GM18858 (cell line): ENCODE measurements around the gene CCNQ.

Experiments
- ATAC-seq: cut with Tn5 transposase; IDR thresholded peaks from one replicate; pipeline ENCODE4 v1.9.1; 2021; ENCODE audit not compliant: unreplicated experiment

The CCNQ gene

DNA sequence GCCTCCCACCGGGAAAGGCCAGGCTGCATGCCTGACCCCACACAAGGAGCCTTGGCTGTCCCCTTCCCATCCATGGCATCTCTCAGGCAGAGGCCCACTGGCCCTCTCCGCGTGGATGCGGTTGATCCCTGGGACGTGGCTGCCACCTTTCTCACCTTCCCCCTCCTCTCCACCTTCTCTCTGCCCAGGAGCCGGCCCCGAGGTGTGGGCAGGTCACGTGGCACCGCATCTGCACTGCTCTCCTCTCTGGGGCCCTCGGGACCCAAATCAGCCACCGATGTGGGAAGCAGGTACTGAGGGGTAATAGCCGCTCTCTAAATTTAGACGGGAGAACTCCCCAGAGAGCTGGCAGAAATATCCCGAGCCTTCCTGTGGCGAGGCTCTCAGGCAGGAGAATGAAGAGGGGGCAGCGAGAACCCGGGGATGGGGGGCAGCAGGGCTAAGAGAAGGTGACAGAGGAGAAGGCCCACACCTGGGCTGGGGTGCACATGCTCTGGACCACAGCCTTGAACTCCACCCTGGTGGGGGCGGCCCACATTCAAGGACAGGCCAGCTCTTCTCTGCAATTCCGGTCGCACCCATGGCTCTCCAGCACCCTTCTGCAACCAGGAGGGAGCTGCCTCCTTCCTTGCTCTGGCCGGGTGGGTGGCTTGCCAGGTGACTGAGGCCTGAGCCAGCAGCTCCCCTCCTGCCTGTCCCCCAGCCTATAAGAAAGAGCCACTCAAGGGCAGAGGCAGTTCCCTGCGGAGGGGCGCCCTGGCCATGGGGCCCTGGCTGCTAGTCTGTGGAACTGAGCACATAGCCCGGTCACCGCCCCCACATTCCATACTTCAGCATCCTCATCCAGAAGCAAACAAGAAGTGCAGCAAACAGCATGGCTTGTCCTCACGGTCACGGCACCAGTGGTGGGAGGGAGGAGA is 38.4 kb upstream of the CCNQ start:
- ATAC-seq, result no peak

DNA sequence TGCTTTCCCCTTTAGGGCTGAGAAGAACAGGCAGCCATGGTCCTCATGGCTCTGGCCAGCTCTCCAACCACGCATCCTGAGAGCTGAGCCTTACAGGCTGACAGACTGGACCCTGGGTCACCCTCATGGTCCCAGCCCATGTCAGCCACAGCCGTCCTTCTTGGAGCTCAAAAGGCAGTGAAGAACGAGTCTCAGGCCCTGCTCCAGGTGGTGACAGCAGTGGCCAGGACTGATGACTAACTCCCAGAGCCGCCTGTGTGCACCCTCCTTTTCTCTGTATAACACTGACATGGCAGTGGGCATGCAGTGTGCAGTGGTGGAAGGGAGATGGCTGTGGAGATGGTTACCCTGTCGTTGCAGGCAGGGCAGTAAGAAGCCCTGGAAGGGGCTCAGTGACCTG is 37.8 kb upstream of the CCNQ start:
- ATAC-seq, result no peak

DNA sequence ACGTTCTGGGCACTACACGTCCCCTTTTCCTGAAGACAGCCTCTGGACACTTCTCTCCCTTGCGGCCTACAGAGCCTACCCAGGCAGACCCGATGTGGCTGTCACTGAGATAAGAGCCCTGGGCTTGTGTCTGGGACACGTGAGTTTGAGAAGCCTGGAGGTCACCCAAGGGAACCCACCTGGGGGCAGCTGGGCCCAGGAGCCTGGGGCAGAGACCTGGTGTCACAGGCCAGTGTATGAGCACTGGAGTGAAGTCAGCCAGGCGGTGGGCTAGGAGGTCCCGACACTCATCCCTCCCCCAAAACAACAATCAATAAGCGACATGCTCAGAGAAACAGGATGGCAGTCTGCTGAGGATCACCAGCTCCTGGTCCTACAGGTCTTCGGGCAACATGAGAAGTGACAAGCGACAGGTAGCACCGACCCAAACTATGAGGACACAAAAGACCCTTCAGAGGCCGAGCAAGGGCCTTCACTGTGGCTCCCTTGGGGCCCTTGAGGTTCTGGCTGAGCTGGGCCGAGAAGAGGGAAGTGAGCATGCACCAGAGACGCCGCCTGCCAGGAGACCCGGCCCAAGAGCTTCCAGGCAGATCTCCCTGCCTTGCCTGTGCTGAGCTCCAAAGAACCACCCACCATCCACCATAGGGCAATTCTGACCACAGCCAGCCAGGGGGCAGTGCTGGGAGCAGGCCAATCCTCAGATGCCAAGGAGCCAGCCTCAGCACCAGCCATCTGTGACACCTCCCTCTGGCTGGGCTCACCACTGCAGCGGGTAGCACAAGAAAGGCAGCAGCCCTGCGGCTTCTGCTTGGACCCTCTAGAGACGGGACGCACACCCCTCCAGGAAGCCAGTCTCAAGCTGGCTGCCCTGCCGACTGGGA is 37.1 kb upstream of the CCNQ start:
- no peak for ATAC-seq

DNA sequence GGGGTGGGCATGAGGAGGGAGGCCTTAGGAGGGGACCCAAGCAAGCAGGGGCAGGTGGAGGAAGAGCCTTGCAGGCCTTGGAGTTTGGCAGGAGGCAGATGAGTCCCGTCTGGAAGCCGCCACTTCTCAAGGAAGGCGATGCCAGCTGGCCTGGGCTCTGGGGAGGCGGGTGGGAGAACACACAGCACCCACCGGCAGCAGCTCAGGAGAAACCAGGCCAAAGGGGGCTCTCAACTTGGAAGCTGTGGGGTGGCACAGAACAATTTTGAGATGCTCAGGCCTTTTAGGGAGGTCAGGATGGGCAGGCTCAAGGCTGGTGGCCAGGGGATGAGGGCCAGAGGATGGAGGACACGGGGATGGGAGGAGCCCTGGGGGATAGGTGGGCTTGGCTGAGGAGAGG is 36.4 kb upstream of the CCNQ start:
- no peak for ATAC-seq

DNA sequence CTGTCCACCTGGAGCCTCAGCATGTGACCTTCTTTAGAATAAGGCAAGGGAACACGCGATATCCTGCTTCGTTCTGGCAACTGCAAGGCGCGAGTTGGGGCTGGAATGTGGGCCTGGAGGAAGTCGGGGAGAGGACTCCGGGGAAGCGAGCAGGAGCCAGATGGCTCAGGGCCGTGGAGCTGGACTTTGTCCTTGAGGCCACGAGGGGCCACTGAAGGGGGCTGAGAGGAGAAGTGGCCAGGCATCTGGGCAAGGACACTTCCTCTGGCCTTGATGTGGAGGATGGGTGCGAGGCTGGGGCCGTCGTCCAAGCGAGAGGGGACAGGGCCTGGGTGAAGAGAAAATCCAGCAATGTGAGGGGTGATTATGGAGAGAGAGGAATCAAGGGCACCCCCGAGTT is 35.9 kb upstream of the CCNQ start:
- no peak for ATAC-seq

DNA sequence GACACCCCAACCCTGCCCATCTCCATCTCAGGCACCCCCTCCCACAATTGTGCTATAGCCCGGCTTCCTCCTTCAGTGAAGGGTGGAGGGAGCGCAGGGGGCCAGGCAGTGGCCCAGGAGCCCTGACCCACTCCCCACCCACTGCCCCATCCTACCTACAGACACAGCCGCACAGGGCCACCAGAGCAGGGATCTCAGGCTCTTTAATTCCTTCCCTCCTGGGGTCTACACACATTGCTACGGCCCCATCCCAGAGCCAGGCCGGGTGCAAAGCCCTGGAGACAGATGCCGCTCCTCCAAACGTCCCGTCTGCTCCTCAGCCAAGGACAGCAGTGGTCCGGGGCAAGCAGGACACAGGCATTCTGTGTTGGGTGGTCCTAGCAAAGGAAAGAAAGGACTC is 35.3 kb upstream of the CCNQ start:
- ATAC-seq, result no peak

DNA sequence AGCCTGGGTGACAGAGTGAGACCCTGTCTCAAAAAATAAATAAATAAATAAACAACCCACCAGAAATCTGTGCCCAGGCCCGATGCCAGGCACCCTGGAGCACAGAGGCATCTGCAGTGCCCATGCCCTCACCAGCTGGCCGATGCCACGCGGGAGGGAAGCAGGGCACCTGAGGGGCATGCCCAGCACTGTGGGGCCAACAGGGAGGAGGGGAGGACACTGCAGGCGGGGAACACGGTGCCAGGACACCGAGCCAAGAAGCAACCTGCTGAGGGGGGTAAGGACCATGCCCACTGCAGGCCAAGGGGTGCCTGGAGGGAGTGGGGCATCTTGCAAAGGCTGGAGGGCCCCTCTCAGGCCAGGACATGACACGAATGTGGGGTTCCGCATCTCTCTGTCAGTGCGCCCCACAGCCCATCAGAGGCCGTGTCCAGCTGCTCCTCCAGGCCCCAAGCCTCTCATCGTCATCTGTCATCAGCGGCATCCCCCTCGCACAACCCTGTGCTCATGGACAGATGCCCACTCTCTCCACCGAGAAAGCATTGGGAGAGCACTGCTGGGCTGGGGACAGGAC is 34.8 kb upstream of the CCNQ start:
- ATAC-seq, result no peak

DNA sequence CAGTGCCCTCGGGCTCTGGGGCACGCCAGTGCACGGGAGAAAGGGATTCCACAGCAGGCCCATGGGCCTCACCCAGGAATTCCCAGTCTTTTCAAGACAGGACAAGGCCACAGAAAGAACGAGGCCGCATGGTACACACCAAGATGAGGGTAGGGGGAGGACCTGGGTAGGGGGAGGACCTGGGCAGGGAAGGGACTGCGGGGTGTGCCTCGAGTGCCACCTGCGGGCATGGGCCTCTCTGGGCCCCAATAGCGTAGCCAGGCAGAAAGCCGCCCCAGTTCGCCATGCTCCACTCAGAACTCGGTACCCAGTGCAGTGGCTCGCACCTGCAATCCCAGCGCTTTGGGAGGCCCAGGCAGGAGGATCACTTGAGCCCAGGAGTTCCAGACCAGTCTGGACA is 34.1 kb upstream of the CCNQ start:
- ATAC-seq, result no peak

DNA sequence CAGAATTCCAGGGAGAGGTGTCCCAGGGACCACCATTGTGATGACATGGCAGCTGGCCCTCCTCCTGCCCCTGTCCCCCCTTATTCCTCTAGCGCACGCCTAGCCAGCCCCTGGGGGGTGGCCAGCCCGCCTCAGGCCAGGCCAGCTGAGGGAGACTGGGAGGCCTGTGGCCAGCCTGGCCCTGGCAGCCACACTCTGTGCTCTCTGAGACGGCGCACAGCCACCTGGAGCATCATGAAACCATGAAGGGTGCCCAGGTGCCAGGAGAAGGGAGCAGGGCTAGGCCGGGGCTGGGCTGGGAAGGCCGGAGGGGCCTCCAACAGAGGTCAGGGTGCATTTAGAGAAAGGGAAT is 33.6 kb upstream of the CCNQ start:
- ATAC-seq, result no peak

DNA sequence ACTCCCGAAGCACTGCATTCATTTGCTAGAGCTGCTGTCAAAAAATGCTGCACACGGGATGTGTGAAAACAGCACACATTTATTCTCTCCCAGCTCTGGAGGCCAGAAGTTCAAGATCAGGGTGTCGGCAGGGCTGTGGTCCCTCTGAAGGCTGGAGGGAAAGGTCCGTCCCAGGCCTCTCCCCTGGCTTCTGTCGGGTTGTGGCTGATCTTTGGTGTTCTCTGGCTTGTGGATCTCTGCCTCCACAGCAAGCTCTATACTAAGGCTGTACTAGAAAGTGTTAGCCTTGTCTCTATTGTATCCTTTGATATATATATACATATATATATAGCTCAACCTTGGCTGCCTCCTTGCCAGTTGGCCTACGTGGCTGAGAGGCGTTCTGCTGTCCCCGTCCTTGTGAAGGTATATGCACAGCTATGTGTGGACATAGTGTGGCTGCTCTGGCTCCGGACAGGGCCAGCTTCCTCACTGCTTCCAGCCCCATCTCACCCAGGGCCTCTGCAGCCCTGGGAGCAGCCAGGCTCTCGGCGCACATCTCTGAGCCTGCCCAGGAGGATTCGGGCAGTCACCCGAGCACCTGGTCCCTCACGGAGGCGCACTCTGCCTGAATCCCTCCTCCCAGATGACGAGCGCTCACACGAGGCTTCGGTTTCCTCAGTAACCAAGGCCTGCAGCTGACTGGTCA is 33.1 kb upstream of the CCNQ start:
- ATAC-seq, result no peak

DNA sequence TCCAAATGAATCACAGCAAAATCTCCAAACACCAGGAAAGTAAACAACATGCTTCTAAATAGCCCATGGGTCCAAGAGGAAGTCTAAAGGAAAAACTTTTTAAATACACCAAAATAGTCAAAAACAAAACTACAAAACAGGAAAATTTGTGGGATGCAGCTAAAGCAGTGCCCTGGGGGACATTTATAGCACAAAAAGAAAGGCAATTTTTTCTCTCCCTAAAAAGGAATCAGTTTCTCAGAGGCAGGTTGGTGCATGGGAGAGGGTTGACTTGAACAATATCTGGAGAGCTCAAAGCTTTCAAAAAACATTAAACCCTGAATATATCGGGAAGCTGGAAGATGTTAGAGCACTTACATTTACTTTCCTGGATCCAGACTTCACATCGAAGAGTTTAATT is 32.4 kb upstream of the CCNQ start:
- no peak for ATAC-seq

DNA sequence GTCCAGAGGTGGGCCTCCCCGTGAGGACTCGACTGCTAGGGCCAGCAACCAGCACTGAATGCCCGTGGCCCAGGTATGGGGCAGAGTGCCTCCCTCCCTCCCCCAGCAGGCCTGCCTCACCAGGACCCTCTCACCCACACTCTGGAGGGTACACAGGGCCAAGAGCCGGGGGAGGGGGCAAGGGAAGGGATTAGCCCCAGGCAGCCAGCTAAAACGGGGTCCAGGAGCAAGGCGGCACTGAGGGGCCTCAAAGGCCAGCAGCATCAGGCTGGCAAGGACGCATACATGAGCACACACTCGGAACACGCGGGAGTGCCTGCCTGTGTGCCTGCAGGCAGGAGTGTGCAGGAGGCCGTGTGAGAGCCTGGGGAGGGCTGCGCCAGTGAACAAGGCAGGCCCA is 29.7 kb upstream of the CCNQ start:
- no peak for ATAC-seq

DNA sequence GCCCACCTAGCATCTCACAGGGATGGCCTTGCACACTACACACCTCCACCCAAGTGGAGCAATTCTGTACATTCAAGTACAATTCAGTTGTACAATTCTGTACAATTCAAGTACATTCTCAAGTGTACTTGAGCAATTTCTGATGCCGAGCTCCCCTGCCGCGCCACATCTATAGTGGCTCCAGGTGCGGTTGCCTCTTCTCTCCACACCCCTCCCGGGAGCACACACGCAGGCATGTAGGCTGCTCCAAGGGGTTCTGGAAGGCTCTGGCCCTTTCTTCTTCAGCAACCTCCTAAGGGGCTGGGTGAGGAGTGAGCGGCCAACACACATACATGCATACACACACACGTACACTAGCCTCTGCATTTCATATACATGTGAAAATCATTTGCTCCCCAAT is 29.2 kb upstream of the CCNQ start:
- ATAC-seq, result no peak

DNA sequence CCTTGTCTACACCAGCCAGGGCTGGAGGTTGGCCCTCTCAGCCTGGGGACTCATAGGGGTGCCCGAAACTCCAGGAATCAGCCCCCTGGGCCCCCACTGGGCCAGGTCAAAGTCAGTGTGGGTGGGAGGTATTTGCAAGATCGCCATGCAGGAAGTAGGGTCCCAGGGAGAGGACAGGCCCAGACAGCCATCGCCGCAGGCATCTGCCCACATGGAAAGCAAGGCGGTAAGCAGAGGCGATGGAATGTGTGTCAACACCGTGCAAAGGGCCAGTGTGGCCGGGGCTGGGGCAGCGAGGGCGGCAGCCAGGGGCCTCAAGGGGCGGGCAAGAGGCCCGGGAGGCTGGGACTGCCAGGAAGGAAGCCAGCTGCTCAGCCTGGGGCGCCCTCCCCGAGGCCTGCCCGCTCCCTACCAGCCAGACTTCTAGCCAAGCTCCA is 28.8 kb upstream of the CCNQ start:
- ATAC-seq, result no peak

DNA sequence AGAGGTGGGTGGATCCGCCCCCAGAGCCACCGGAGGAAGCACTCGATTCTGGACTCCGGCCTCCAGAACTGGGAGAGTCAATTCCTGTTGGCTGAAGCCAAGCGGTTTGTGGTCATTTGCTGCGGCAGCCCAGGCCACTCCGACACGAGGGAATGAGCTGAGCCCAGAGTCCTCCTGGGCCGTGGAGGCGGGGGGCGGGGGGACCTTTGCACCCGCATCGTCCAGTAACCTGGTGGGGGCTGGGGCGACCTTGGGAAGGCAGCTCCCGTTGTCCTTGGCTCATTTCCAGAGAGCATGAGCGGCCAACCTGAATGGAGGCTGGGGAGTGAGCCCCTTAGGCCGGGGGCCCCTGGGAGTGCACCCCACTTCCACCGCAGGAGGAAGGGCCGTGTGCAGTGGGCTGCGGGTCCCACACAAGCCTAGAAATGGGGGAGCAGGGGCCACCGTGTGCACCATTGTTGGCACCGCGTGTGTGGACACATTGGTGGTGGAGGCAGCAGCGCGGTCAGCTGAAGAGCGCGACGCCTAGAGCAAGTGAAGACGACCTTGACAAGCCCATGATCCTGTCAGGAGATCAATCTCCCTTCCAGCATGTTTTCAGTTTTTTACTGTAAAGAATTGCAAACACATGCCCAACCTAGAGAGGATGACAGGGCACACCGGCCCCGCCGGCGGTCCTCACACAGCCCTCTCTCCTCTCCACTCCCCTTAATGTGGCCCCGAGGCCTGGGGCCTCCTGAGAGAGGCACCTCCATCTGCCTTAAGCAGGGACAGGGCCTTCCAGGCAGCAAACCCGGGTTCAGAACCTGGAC is 28.1 kb upstream of the CCNQ start:
- ATAC-seq, result no peak

DNA sequence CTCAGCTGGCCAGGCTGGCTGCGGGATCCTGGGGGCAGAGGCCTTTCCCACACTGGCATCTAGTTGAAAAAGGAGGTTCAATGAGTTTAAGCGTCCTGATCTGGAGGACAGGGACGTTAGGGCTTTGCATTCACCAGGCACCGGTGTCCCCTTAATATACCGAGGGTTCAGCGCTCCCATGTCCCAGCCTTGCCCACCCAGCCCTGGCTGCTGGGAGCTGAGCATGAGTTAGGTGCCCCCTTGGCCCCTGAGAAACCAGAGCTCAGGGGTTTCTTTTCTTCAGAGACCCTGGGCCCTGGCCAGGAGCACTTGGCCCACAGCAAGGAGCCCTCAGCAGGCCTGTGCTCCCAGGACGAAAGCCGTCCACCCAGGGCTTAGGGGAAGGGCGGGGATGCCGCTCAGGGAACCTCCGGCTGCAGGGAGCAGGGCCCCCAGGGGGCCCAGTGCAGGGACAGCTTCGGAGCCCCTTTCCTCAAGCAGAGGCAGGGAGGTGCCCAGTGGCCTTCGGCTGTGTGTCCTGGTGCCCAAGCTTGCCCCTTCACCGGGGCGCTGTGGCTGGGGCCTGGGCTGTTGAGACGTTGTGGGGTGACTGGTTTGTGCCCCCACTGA is 27.2 kb upstream of the CCNQ start:
- ATAC-seq, result no peak

DNA sequence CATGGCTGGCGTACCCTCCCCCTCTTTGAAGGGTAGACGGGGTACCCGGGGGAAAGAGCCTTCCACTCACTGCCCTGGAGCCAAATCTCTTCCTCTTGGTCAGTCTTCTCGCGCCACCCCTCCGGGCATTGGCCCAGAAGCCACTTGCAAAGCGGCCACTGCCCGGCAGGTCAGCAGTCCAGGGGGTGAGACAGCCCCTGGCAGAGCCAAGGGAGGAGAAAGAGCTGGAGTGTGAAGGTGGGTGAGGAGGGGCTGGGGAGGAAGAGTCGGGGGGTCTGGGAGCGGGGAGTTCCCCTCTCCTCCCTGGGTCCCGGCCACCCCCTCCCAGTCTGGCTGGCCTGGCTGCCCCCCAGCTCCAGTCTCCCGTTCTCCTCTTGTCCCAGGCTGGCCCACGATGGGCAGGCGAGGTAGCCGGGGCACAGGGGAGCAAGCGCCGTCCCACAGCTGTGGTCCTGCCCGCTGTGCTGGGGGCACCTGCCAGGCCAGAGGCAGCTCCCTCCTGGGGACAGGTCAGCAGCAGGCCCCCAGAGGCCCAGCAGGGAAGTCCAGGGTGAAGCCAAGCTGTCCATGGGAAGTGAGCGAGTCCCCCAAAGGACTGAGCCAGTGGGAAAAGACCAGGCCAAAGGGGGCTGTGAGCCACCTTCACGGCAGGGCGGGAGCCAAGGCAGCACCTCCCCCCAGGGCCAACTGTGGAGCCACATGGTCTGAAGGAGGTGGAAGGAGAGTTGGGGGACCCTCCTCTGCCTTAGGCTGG is 26.5 kb upstream of the CCNQ start:
- ATAC-seq, result no peak

DNA sequence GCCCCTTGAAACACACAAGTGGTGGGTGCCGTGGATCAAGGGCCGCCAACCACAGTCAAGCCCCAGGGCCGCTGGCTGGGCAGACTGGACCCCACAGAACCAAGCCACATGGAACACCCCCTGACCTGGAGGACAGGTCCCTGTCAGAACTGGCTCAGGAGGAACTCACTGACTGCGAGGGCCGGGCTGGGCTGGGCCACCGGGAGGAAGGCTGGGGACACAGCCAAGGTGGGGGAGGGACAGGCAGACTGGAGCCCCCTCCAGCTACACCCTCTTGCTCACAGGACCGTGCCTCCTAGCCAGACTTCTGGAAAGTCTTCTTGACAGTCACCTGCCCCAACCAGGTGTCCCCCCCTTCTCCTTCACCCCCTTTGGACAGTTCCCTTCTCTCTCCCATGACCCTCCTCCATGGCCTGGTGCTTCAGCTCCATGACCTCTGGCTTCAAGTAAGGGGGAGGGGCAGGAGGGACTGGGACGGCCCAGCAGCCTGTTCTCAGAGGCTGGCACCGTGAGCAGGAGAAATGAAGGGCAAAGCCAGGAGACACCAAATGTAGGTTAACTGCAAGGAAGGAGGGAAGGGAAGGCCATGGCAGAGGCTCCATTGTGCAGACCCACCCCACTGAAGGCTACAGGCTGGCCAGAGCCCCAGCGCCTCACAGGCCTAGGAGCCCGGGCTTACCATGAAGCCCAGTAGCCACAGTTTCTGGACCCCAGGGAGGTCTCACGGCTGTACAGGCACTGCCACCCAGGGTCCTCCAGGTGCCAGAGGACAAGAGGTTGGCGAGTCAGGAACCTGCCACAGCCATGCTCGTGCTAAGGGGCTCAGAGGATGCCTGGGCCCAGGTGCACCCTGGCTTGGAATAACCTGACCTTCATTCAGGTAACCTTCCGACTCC is 25.5 kb upstream of the CCNQ start:
- no peak for ATAC-seq
